Measurements from ENCODE around the gene TSPEAR. TPM values are rescaled to one million over a fixed set of nuclear protein-coding genes. Genes with fewer than 3 reads are reported as not detected.

Gene TSPEAR
- total and polyA plus RNA-seq, 9 of the 15 experiments (the other 6 are each of a cell fraction or from before 2014, with no cell fraction given), result not detected

- peaks cover 0 to 27% of the 10 kb centered on the region in 2 experiments; a peak in 2 of 5 replicates for H3K4me1 ChIP-seq (replicated peaks in 1 of 2; ENCODE audit: control insufficient read depth in 2 of 2, insufficient read depth in 2 of 2, low read length in 2 of 2)
- in situ Hi-C loops (cut with MboI) (no loop called here), intact Hi-C loops (cut with micrococcal nuclease) (no loop called here)
- H3K9me3 ChIP-seq (replicated peaks; ENCODE audit: control insufficient read depth, insufficient read depth, low read depth, low read length), result no peaks in the 10 kb centered on the region
- H3K4me2 ChIP-seq (ENCODE audit: insufficient read depth, low read length), result no peak overlapping the region
- ChIA-PET CTCF (ENCODE audit: low intra/inter-chr PET ratio) (interaction anchor here (0.5 kb wide), 1 partner anchor 266 kb away, joined by 3 read pairs; no protein-coding TSS in a partner anchor), POLR2A (no interaction called here)
- H3K27me3 ChIP-seq (ENCODE audit: control insufficient read depth in 2 of 2, insufficient read depth in 2 of 2, low read length in 2 of 2), result peaks cover 21 to 42% of the 10 kb centered on the region in 2 experiments; a peak in 4 of 5 replicates
- H3K27ac ChIP-seq (ENCODE audit: extremely low read depth, low read depth, low read length), result no peak overlapping the region
- 0 out of 2 replicates have a peak, but pooled peaks cover 4% of the 10 kb centered on the region for H4K20me1 ChIP-seq (replicated peaks; ENCODE audit: control insufficient read depth, insufficient read depth, low read length)
- TF ChIP-seq SMARCB1 (IDR thresholded peaks at IDR 0.05; ENCODE audit: insufficient read length, low read depth), result no peak
- TF ChIP-seq, protein P1, sequence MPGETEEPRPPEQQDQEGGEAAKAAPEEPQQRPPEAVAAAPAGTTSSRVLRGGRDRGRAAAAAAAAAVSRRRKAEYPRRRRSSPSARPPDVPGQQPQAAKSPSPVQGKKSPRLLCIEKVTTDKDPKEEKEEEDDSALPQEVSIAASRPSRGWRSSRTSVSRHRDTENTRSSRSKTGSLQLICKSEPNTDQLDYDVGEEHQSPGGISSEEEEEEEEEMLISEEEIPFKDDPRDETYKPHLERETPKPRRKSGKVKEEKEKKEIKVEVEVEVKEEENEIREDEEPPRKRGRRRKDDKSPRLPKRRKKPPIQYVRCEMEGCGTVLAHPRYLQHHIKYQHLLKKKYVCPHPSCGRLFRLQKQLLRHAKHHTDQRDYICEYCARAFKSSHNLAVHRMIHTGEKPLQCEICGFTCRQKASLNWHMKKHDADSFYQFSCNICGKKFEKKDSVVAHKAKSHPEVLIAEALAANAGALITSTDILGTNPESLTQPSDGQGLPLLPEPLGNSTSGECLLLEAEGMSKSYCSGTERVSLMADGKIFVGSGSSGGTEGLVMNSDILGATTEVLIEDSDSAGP (CRISPR knock-in tag; IDR thresholded peaks at IDR 0.05), result no peak
- no peak for TF ChIP-seq KLF6 (CRISPR knock-in tag; IDR thresholded peaks at IDR 0.05; ENCODE audit: borderline replicate concordance)
- TF ChIP-seq ZNF253 (CRISPR knock-in tag; conservative IDR thresholded peaks at IDR 0.05), result no peak
- no peak for TF ChIP-seq BCOR (IDR thresholded peaks at IDR 0.05)
- no peak for TF ChIP-seq ZNF384 (IDR thresholded peaks at IDR 0.05; ENCODE audit: low read depth, low read length)
- TF ChIP-seq PRMT5 (CRISPR knock-in tag; IDR thresholded peaks at IDR 0.05), result no peak
- TF ChIP-seq ZBTB7A (IDR thresholded peaks at IDR 0.05; ENCODE audit: borderline replicate concordance, control insufficient read depth, low read depth, low read length), result no peak
- no peak for TF ChIP-seq SRSF7 (optimal IDR thresholded peaks at IDR 0.05; ENCODE audit: low read depth, low read length)
- TF ChIP-seq JUNB (CRISPR knock-in tag; conservative IDR thresholded peaks at IDR 0.05), result no peak
- no peak for TF ChIP-seq TFAP4 (CRISPR knock-in tag; IDR thresholded peaks at IDR 0.05; ENCODE audit: borderline replicate concordance)
- no peak for TF ChIP-seq KHSRP (IDR thresholded peaks at IDR 0.05)
- no peak for TF ChIP-seq KAT7 (CRISPR knock-in tag; IDR thresholded peaks at IDR 0.05; ENCODE audit: borderline replicate concordance)
- TF ChIP-seq SRSF9 (IDR thresholded peaks at IDR 0.05; ENCODE audit: borderline replicate concordance, low read depth, low read length), result no peak
- 45% methylated on average over 23 of the region's 23 CpGs for WGBS (ENCODE audit: insufficient coverage, low coverage, missing lambda C conversion rate)
- H3K4me3 ChIP-seq, result no peak overlapping the region
- no TSS peak for BruUV-seq (replicated peaks)
- ATAC-seq (no peak), FAIRE-seq (no peak), DNase-seq (ENCODE audit: extremely low read depth in 1 of 4, low spot score in 3 of 4) (no peak)
- no peak overlapping the region for H2AFZ ChIP-seq (ENCODE audit: low read depth, low read length)
- no peak overlapping the region for H3K9ac ChIP-seq (ENCODE audit: insufficient read depth in 1 of 2, low read depth in 2 of 2, low read length in 2 of 2)
- H3K79me2 ChIP-seq (ENCODE audit: control insufficient read depth, insufficient read depth, low read length), result no peaks in the 10 kb centered on the region
- no peaks in the 10 kb centered on the region for H3K36me3 ChIP-seq (ENCODE audit: control insufficient read depth, insufficient read depth, low read length)
- H3K9me1 ChIP-seq (ENCODE audit: control insufficient read depth, insufficient read depth, low read length), result no peaks in the 10 kb centered on the region
These were observed 45.2 kb upstream of the TSPEAR start for GRCh38 chr21:44756423-44757185.
